ENCODE results near the gene LRRC4B. TPM values are rescaled to one million over a fixed set of nuclear protein-coding genes. Genes with fewer than 3 reads are reported as not detected.
"Not testable (repeated sequence)": the region's sequence is repeated elsewhere in the genome, so short reads cannot be mapped to it uniquely, and the experiment has no call there.

LRRC4B gene
- total RNA-seq, 4 donors from 2014 or later, result 0.84 to 1.6 (median 1.4) TPM

DNA sequence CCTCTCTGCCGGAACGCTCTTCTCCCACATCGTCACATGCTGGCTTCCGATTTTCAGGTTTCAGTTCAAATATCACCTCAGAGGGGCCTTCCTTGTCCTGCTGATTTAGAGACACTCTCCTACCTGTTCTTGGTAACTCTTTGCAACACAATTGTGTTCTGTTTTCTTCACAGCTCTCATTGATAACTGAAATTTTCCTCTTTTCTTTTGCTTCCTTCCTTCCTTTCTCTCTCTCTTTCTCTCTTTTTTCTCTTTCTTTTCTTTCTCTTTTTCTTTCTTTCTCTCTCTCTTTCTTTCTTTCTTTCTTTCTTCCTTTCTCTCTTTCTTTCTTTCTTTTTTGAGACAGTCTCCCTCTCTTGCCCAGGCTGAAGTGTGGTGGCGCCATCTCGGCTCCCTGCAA is 12.0 kb upstream of the LRRC4B start:
- TF ChIP-seq, protein P1, sequence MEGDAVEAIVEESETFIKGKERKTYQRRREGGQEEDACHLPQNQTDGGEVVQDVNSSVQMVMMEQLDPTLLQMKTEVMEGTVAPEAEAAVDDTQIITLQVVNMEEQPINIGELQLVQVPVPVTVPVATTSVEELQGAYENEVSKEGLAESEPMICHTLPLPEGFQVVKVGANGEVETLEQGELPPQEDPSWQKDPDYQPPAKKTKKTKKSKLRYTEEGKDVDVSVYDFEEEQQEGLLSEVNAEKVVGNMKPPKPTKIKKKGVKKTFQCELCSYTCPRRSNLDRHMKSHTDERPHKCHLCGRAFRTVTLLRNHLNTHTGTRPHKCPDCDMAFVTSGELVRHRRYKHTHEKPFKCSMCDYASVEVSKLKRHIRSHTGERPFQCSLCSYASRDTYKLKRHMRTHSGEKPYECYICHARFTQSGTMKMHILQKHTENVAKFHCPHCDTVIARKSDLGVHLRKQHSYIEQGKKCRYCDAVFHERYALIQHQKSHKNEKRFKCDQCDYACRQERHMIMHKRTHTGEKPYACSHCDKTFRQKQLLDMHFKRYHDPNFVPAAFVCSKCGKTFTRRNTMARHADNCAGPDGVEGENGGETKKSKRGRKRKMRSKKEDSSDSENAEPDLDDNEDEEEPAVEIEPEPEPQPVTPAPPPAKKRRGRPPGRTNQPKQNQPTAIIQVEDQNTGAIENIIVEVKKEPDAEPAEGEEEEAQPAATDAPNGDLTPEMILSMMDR (IDR thresholded peaks at IDR 0.05), result no peak
- ATAC-seq (ENCODE audit: low FRiP score) (no peak), DNase-seq (ENCODE audit: low spot score) (no peak)

- not testable (repeated sequence) for DNase-seq (ENCODE audit: low spot score); ATAC-seq (ENCODE audit: low FRiP score)
Measured at GRCh38 chr19:50576769-50577168, 8.5 kb upstream of the LRRC4B start.

DNA sequence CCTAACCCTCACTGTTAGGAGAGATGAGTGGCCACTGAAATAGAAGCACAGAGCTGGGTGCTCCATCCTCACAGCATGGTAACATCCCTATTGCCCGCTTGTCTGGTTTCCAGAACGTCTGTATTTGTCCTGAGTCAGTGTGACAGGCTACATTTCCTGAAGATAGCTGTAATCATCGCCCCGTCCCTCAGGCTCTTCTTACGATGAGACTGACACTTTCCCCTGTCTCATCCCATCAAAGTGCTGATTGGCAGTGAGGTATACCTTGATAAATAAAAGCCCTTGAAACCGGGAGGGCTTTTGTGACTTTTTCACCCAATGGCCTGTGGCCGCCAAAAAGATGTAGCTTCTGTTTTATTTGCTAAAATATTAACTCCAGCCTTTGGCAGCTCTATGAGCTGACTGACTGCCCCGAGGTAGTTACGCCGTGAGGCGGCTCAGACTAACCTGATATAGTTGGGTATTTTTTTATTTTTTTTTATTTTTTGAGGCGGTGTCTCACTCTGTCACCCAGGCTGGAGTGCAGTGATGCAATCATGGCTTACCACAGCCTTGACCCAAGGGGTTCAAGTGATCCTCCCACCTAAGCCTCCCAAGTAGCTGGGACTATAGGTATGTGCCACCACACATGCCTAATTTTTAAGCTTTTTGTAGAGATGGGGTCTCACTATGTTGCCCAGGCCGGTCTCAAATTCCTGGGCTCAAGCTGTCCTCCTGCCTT is 5.7 kb upstream of the LRRC4B start:
- ATAC-seq (ENCODE audit: low FRiP score), result no peak
- DNase-seq (ENCODE audit: low spot score), result no peak
- TF ChIP-seq, protein P1 (IDR thresholded peaks at IDR 0.05), result no peak

DNA sequence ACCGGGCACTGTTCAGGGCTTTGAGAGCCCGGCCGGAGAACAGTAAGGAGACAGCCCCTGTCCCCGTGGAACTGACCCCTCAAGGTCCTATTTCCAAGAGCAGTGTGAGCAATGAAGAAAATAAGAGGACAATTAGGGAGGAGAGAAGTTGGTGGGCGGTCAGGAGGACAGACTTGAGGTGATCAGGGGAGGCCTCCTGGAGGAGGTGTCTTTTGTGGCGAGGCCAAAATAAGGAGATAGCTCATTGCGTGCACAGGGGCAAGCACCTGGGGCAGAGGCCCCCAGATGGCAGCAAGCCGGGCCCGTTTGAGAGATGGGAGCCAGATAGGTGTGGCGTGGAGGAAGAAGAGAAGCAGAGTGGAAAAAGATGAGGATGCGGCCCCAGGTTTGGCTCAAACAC is 2.8 kb upstream of the LRRC4B start:
- ATAC-seq (ENCODE audit: low FRiP score) (no peak), DNase-seq (ENCODE audit: low spot score) (no peak)
- TF ChIP-seq, protein P1 (IDR thresholded peaks at IDR 0.05), result no peak

DNA sequence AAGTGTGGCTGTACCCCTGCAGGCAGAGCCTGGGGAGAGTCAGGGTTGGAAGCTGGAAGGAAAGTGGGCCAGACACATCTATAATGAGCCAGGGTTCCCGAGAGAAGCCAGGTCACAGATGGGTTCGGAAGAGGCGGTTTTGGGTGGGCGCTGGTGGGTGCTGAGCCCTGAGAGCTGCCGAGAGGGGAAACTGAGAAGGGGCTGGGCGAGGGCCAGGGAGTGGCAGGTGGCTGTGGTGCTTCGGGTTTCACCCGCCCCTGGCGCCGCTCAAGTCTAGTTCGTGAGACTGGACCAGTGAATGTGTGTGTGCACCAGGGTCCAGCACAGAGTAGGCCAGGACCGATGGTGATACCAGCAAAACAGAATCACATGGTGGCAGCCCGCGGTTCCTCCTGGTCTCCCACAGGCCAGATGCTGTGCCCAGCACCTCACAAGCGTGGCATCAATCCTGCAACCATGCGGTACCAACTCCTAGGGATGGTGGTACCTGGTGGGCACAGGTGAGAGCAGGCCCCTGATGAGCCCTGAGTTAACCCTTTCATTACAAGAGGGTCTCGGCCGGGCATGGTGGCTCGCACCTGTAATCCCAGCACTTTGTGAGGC is 1.8 kb upstream of the LRRC4B start:
- TF ChIP-seq, protein P1 (IDR thresholded peaks at IDR 0.05), result no peak
- ATAC-seq (ENCODE audit: low FRiP score) (no peak), DNase-seq (ENCODE audit: low spot score) (no peak)

DNA sequence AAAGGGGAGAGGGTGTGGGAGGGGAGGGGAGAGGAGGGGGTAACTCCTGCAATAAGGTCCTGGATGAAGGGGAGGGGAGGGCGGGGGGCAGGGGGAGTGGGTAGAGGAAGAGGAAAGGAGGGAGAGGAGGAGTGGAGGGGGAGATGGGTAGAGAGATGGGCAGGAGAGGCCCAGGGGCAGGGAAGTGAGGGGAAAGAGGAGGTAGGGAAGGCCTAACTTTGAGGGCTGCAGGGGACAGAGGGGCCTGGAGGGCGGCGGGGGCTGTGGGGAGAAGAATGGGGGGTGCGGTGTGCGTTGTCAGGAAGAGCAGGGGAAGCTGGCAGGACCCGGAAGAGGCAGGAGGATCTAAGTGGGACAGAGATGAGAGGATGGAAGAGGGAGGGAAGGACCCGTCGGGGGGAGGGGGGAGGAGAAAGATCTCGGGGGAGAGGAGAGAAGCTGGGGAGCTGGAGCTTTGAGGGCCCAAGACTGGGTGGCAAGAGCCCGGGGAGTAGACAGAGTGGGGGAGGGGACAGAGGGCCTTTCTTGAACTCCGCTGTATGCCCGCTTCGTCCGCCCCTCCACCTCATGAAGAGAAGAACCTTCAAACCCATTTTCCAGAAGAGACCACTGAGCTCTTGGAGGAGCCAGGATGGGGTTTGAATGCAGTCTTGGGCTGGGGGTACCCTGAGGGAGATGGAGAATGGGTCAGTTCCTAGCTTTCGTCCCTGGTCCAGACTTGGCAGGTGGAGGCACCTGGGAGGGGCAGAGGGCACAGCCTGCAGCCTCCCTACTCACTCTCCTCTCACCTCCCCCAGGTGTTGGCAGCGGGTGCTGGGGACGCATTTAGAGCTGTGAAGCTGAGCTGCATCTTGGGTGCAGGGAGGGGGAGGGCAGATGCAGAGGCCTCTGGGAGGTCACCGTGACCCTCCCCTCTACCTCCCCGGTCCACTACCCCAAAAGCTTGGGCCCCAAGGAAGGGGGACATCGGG is 778 bp upstream of the LRRC4B start:
- ATAC-seq (ENCODE audit: low FRiP score) (no peak), DNase-seq (ENCODE audit: low spot score) (no peak)
- TF ChIP-seq, protein P1 (IDR thresholded peaks at IDR 0.05), result no peak

Measured in omental fat pad (tissue), 4 donors.